ENCODE measurements around the gene LSG1. TPM values are rescaled to one million over a fixed set of nuclear protein-coding genes. Genes with fewer than 3 reads are reported as not detected.

The LSG1 gene
- total RNA-seq (2012; rRNA removed): 36.5 and 40.6 TPM in 2 replicates

DNA sequence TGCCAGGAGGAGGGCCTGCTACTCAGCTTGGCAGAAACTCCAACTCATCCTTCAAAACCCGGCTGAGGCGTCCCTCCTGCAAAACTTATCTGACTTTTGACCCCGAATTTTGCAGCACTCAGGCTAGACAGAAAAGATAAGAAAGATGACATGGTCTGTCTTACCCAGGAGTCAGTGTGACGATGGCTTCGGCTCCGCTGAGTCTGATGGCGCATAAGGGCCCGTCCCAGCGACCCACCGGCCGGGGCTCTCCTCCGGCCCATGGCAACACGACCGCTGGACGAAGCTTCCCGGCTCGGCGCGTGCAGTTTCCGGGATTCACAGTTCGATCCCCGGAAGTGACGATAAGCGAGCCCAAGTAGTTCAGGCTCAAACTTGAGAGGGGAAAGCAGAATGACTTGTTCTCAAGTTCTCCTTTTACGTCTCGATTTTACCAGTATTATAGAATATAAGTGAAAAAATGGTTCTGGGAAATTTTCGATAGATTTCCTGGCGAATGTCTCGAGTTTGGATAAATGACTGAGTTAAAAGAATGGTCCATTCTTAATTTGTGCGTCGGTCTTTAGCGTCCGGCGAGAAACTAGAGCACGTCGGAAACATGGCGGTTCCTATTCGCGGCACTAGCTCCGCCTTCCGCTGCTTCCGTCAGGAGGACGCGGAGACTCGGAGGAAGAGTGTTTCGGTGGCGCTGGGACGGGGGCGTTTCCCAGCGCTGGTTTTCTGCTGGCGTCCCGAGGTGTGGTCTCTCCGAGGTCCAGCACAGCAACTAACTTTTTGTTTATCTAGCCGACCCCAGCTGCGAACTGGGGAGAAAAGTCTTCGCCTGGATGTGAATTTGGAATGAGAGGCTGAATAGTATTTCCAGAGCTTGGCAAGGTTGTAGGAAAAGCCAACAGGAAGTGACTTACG lies at the start of gene LSG1:
TSS of gene LSG1 (minus strand) at position 292 of the 909 bp plus-strand sequence. CDS start at position 263, 29 bp downstream.
- H3K9ac ChIP-seq (ENCODE audit: low read depth, low read length): peak within 1 kb of the TSS; percentile 96
- peak within 1 kb of the TSS; percentile 73 for H3K4me2 ChIP-seq (ENCODE audit: low read length)
- H3K4me1 ChIP-seq (ENCODE audit: control insufficient read depth, insufficient read depth, low read length): peaks cover 21% of the 10 kb centered on the region
- peaks cover 14% of the 10 kb centered on the region for H3K36me3 ChIP-seq (ENCODE audit: insufficient read depth, low read length)
- no peaks in the 10 kb centered on the region for H3K9me3 ChIP-seq (replicated peaks; ENCODE audit: low read length)
- peak within 1 kb of the TSS; percentile 78 for H3K4me3 ChIP-seq (ENCODE audit: low read length)
- peaks cover 19% of the 10 kb centered on the region for H3K27me3 ChIP-seq (ENCODE audit: control insufficient read depth, insufficient read depth, low read length)

- Histone ChIP-seq H3K4me1 (ENCODE audit: control insufficient read depth, insufficient read depth, low read length) (no peaks in the 10 kb centered on the region), H3K9me3 (replicated peaks; ENCODE audit: low read length) (no peaks in the 10 kb centered on the region), H3K36me3 (ENCODE audit: insufficient read depth, low read length) (no peaks in the 10 kb centered on the region), H3K9ac (ENCODE audit: low read depth, low read length) (no peak overlapping the region), H3K27me3 (ENCODE audit: control insufficient read depth, insufficient read depth, low read length) (peaks cover 55% of the 10 kb centered on the region), H3K4me2 (ENCODE audit: low read length) (no peak overlapping the region), H3K4me3 (ENCODE audit: low read length) (no peak overlapping the region)
Measured at GRCh38 chr3:194720048-194720447, 48.1 kb upstream of the LSG1 start.

DNA sequence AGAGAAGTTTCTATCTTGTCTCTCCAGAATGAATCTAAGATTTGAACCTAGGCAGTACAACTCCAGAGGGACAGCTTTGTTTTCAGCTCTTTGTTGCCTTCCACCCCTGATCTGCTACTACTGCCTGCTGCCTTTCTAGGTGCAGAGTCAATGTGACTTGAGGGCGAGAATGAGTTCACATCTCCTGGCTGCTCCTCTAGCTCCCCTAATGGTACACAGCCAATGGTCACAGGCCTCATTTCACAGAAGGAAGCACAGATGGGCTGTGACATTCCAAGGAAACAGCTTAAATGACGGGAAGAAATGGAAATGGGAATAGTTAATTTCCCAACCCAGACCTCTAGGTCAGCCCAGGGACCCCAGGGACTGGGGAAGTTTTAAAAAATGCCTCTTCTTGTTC lies 46.1 kb upstream of the LSG1 start:
- Histone ChIP-seq H3K4me3 (ENCODE audit: low read length) (no peak overlapping the region), H3K4me2 (ENCODE audit: low read length) (no peak overlapping the region), H3K9ac (ENCODE audit: low read depth, low read length) (no peak overlapping the region), H3K9me3 (replicated peaks; ENCODE audit: low read length) (no peaks in the 10 kb centered on the region), H3K4me1 (ENCODE audit: control insufficient read depth, insufficient read depth, low read length) (no peaks in the 10 kb centered on the region), H3K27me3 (ENCODE audit: control insufficient read depth, insufficient read depth, low read length) (peaks cover 56% of the 10 kb centered on the region), H3K36me3 (ENCODE audit: insufficient read depth, low read length) (no peaks in the 10 kb centered on the region)

- H3K4me2 ChIP-seq (ENCODE audit: low read length): no peak overlapping the region
- H3K9ac ChIP-seq (ENCODE audit: low read depth, low read length): no peak overlapping the region
- H3K4me3 ChIP-seq (ENCODE audit: low read length): no peak overlapping the region
- no peaks in the 10 kb centered on the region for H3K9me3 ChIP-seq (replicated peaks; ENCODE audit: low read length)
- peaks cover 39% of the 10 kb centered on the region for H3K27me3 ChIP-seq (ENCODE audit: control insufficient read depth, insufficient read depth, low read length)
- H3K36me3 ChIP-seq (ENCODE audit: insufficient read depth, low read length): no peaks in the 10 kb centered on the region
- no peaks in the 10 kb centered on the region for H3K4me1 ChIP-seq (ENCODE audit: control insufficient read depth, insufficient read depth, low read length)
Measured at GRCh38 chr3:194715022-194715800, 43.2 kb upstream of the LSG1 start.

- Histone ChIP-seq H3K9ac (ENCODE audit: low read depth, low read length) (no peak overlapping the region), H3K4me3 (ENCODE audit: low read length) (no peak overlapping the region), H3K4me1 (ENCODE audit: control insufficient read depth, insufficient read depth, low read length) (no peaks in the 10 kb centered on the region), H3K27me3 (ENCODE audit: control insufficient read depth, insufficient read depth, low read length) (peaks cover 33% of the 10 kb centered on the region), H3K9me3 (replicated peaks; ENCODE audit: low read length) (no peaks in the 10 kb centered on the region), H3K36me3 (ENCODE audit: insufficient read depth, low read length) (no peaks in the 10 kb centered on the region), H3K4me2 (ENCODE audit: low read length) (no peak overlapping the region)
Measured at GRCh38 chr3:194714564-194714963, 42.6 kb upstream of the LSG1 start.

- Histone ChIP-seq H3K4me1 (ENCODE audit: control insufficient read depth, insufficient read depth, low read length) (no peaks in the 10 kb centered on the region), H3K27me3 (ENCODE audit: control insufficient read depth, insufficient read depth, low read length) (peaks cover 29% of the 10 kb centered on the region), H3K9me3 (replicated peaks; ENCODE audit: low read length) (no peaks in the 10 kb centered on the region), H3K4me3 (ENCODE audit: low read length) (no peak overlapping the region), H3K36me3 (ENCODE audit: insufficient read depth, low read length) (no peaks in the 10 kb centered on the region), H3K9ac (ENCODE audit: low read depth, low read length) (no peak overlapping the region), H3K4me2 (ENCODE audit: low read length) (no peak overlapping the region)
Measured at GRCh38 chr3:194714137-194714455, 42.1 kb upstream of the LSG1 start.

DNA sequence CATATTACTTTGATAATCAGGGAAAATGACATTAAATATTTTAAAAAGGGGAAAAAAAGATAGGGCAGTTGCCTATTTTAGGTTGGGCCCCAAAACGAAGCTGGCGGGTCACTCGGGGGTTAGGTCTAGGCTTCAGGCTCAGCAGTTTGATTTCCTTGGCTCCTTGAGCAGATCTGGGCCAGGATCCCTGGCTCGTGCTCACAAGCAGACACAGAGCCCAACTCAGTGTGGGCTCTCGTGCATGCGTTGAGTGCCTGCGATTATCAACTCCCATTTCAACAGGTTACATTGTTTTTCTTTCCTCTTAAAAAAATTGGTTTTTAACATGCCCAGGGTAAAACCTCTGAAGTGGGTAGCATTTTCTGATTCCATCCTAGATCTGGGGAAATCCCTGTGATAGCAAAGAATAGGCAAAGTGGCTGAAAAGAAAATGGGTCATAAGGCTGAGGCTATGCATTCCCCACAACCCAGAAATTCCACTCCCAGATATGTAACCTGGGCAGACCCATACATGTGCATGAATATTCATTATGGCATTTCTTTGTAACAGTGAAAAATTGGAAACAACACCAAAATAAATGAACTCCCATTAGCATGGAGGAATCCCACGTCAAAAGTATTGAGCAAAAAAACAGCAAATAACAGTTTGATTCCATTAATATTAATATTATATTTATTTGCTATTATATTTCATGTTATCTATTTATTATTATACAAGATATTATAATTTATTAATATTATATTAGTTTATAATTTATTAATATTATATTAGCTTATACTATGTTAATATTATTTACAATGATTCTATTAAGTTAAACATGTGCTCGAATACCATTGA lies 41.5 kb upstream of the LSG1 start:
- Histone ChIP-seq H3K4me3 (ENCODE audit: low read length) (no peak overlapping the region), H3K27me3 (ENCODE audit: control insufficient read depth, insufficient read depth, low read length) (peaks cover 35% of the 10 kb centered on the region), H3K9me3 (replicated peaks; ENCODE audit: low read length) (no peaks in the 10 kb centered on the region), H3K4me1 (ENCODE audit: control insufficient read depth, insufficient read depth, low read length) (no peaks in the 10 kb centered on the region), H3K4me2 (ENCODE audit: low read length) (no peak overlapping the region), H3K9ac (ENCODE audit: low read depth, low read length) (no peak overlapping the region), H3K36me3 (ENCODE audit: insufficient read depth, low read length) (no peaks in the 10 kb centered on the region)

DNA sequence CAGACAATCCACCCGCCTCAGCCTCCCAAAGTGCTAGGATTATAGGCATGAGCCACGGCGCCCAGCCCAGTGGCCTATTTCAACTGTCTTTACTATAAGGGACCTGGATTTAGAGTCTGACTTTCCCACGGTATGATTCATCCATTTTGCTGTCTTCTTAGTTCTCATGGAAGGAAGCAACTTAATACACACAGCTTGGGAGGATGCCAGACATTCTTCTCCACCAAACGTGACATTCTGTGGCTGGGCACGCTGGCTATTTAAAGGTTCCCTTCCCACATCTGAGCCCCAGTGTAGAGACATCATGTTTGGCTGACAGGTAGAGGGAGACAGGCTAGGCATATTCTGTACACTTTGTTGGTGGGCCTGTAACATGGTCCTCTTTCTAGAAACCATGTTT lies 39.9 kb upstream of the LSG1 start:
- Histone ChIP-seq H3K27me3 (ENCODE audit: control insufficient read depth, insufficient read depth, low read length) (peaks cover 26% of the 10 kb centered on the region), H3K4me1 (ENCODE audit: control insufficient read depth, insufficient read depth, low read length) (no peaks in the 10 kb centered on the region), H3K9ac (ENCODE audit: low read depth, low read length) (no peak overlapping the region), H3K4me3 (ENCODE audit: low read length) (no peak overlapping the region), H3K36me3 (ENCODE audit: insufficient read depth, low read length) (no peaks in the 10 kb centered on the region), H3K4me2 (ENCODE audit: low read length) (no peak overlapping the region), H3K9me3 (replicated peaks; ENCODE audit: low read length) (no peaks in the 10 kb centered on the region)

DNA sequence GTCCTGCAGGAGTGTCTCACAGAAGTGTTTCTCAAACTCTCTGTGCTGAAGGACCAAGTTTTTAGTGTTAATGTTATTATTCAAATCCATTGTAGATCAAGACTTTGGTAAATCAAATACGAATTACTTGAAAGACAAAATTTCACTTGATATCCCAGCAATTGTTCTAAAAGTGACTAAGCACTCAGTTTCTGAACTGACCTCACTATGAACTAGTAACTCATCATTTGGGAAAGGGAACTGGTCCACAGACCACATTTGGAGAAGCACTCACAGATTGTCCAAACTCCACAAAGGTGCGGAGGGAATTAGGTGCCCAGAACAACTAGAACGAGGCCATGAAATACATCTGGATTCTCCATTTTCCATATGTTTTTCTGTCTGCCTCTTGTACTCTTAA lies 39.3 kb upstream of the LSG1 start:
- Histone ChIP-seq H3K4me3 (ENCODE audit: low read length) (no peak overlapping the region), H3K36me3 (ENCODE audit: insufficient read depth, low read length) (no peaks in the 10 kb centered on the region), H3K4me1 (ENCODE audit: control insufficient read depth, insufficient read depth, low read length) (no peaks in the 10 kb centered on the region), H3K4me2 (ENCODE audit: low read length) (no peak overlapping the region), H3K27me3 (ENCODE audit: control insufficient read depth, insufficient read depth, low read length) (peaks cover 26% of the 10 kb centered on the region), H3K9me3 (replicated peaks; ENCODE audit: low read length) (no peaks in the 10 kb centered on the region), H3K9ac (ENCODE audit: low read depth, low read length) (no peak overlapping the region)

- H3K9me3 ChIP-seq (replicated peaks; ENCODE audit: low read length): no peaks in the 10 kb centered on the region
- H3K4me2 ChIP-seq (ENCODE audit: low read length): no peak overlapping the region
- H3K4me1 ChIP-seq (ENCODE audit: control insufficient read depth, insufficient read depth, low read length): no peaks in the 10 kb centered on the region
- H3K27me3 ChIP-seq (ENCODE audit: control insufficient read depth, insufficient read depth, low read length): peaks cover 48% of the 10 kb centered on the region
- H3K4me3 ChIP-seq (ENCODE audit: low read length): no peak overlapping the region
- H3K36me3 ChIP-seq (ENCODE audit: insufficient read depth, low read length): no peaks in the 10 kb centered on the region
- H3K9ac ChIP-seq (ENCODE audit: low read depth, low read length): no peak overlapping the region
Measured at GRCh38 chr3:194707147-194707540, 35.2 kb upstream of the LSG1 start.

DNA sequence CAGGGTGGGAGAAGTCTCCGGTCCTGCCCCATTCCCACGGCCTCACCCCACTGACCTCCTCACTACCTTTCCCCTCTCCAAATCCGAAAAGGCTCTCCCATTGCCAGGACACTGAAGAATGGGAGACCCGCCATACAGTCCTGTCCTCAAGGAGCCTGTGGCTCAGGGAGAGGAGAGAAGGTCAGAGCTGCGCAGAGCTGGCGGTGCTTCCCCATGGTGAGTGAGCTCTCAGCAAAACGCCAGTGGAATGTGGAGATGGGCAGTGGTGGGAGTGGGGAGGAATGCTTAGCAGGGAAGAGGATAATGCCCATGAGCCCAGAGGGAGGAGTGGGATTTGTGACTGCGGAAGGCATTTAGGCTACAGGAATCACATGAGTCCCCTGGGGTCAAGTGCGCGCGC lies 33.8 kb upstream of the LSG1 start:
- Histone ChIP-seq H3K27me3 (ENCODE audit: control insufficient read depth, insufficient read depth, low read length) (peaks cover 56% of the 10 kb centered on the region), H3K4me2 (ENCODE audit: low read length) (no peak overlapping the region), H3K4me3 (ENCODE audit: low read length) (no peak overlapping the region), H3K36me3 (ENCODE audit: insufficient read depth, low read length) (no peaks in the 10 kb centered on the region), H3K4me1 (ENCODE audit: control insufficient read depth, insufficient read depth, low read length) (no peaks in the 10 kb centered on the region), H3K9ac (ENCODE audit: low read depth, low read length) (no peak overlapping the region), H3K9me3 (replicated peaks; ENCODE audit: low read length) (no peaks in the 10 kb centered on the region)

Data from skeletal muscle satellite cell (primary cell).